ENCODE measurements around the gene USP9X.
"Not testable (repeated sequence)": the region's sequence is repeated elsewhere in the genome, so short reads cannot be mapped to it uniquely, and the experiment has no call there.

USP9X gene

GRCh38 chrX:41085878-41086626 is 807 bp downstream of the USP9X start:
- peak; percentile 42 for DNase-seq

- no peak for DNase-seq
Observed at GRCh38 chrX:41086627-41086932, 1.3 kb downstream of the USP9X start.

DNA sequence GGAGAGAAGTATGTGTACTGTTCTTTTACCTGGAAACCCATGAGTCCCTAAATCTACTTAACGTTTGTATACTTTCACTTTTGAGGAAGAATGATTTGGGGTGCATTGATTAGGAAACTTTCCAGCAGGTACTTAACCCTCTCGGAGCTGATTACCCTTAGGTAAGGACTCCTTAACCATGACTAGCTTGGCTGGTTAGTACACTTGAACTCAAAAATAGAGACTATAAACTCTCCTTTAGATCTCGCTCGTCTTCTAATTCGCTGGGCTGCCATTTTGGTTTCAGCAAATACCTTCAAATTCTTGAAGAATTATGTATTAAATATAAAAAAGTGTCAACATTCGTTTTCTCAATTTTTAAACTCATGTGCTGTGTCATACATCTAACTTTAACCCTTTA is 2.0 kb downstream of the USP9X start:
- no peak for DNase-seq

DNA sequence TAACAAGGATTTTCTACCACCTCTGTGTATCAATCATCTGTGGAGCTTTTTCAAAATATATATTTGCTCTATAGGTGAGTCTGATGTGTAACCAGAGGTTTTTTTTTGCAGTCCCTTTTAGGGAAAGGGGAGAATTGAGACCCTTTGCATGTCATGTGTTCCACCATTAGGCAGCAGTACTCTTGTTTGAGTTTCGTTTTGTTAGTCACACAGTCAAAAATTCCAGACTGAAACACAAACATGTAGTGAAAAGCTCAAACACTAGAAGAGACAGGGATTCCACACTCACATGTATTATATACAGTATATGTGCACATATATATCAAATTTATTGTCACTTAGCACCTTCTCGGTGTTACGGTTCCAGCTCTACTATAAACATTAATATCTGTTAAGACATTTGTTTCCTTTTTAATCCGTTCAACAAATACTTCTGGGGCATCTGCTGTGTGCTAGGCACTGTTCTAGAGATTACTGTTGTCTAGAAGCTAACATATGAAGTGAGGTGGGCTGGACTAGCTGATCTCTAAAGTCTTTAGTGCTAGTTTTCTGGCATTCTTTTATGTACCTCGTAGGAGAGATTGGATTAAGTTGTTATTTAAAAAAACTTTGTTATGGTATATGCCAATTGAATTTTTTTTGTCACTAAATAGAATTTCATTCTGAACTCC is 5.5 kb downstream of the USP9X start:
- no peak for DNase-seq

GRCh38 chrX:41092776-41093175 is 7.5 kb downstream of the USP9X start:
- DNase-seq, result no peak

GRCh38 chrX:41095174-41095573 is 9.9 kb downstream of the USP9X start:
- DNase-seq, result no peak

DNA sequence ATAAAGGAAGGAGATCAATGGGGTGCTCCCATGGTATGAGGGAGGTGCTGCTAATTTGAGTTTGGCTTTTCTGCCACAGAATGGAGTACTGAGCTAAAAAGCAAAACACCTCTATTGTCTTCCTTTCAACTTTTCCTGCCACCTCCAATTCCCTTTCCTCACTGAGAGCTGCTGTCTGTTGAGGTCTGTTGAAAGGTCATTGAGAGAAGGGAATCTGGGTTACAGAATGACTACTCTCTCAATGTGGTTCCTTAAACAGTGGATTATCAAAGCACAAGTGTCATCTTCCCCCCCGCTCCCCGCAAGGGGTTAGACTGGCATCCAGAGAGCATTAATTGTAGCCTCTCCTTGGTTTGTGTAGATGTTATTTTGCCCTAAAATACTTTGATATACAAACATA is 10.7 kb downstream of the USP9X start:
- DNase-seq, result no peak

DNA sequence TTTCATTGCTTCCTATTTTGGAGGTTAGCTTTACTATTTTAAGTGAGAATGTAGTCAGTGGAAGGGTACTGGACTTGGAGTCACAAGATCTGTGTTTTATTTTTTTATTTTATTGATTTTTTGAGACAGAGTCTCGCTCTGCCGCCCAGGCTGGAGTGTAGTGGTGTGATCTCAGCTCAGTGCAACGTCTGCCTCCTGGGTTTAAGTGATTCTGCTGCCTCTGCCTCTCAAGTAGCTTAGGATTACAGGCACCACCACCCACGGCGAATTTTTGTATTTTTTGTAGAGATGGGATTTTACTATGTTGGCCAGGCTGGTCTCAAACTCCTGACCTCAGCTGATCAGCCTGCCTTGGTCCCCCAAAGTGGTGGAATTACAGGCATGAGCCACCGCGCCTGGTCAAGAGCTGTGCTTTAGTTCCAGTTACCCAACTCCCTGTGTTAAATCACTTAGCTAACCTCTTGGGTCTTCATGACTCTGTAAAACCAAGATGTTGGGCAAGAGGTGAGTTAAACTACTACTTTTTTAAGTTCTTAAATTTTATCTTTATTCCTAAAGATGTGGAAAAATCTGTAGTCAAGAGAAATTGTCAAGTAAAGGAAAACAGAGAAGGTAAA is 11.2 kb downstream of the USP9X start:
- no peak for DNase-seq

DNA sequence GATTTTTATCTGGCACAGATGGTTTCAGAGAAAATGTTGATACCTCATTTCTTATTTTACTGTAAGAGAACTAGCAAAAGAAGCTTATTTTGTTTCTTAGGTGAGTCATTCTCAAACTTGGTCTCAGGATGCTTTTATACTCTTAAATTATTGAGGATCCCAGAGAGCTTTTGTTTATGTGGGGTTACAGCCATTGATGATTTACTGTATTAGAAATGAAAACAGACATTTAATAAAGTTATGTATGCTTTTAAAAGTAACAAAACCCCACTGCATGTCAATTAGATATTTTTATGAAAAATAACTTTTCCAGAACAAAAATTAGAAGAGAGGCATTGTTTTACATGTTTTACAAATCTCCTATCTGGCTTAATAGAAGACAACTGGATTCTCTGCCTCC is 12.1 kb downstream of the USP9X start:
- DNase-seq, result no peak

GRCh38 chrX:41100200-41100599 is 15.0 kb downstream of the USP9X start:
- no peak for DNase-seq

GRCh38 chrX:41100819-41101218 is 15.6 kb downstream of the USP9X start:
- DNase-seq, result no peak

- no peak for DNase-seq
Observed at GRCh38 chrX:41105005-41105404, 19.8 kb downstream of the USP9X start.

GRCh38 chrX:41106257-41106656 is 21.0 kb downstream of the USP9X start:
- not testable (repeated sequence) for DNase-seq

- DNase-seq, result no peak
Observed at GRCh38 chrX:41108007-41108406, 22.8 kb downstream of the USP9X start.

- DNase-seq, result no peak
Observed at GRCh38 chrX:41108463-41109205, 23.4 kb downstream of the USP9X start.

GRCh38 chrX:41110801-41111625 is 25.8 kb downstream of the USP9X start:
- no peak for DNase-seq

DNA sequence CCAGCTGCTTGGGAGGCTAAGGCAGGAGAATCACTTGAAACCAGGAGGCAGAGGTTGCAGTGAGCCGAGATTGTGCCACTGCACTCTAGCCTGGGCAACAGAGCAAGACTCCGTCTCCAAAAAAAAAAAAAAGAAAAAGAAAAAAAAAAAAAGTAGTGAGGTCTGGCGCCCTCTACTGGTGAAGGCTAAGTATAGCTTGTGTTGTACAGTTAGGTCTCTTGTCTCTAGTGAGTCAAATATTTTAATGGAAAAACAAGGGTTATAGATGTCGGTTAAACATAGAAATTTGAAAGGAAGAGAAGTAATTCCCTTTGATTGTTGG is 29.8 kb downstream of the USP9X start:
- DNase-seq, result peak; percentile 10

DNA sequence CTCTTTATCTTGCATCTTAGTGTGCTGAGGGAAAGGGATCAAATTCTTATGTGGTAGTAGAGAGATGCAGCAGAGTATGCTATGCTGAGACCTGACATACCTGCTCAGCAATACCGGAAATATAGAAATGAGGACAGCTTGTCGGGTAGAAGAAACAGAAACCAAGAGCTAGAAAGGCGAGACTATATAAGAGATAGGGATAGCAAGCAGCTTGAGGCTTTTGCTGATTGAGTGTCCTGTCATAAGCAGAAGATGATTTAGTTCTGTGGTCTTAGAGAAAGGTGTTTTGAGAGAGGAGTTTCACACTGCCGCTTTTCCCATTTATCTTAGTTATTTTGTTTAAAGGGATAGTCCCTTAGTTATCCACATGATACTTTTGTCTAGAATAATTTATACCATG is 31.7 kb downstream of the USP9X start:
- DNase-seq, result no peak

- DNase-seq, result no peak
Observed at GRCh38 chrX:41118156-41118555, 32.9 kb downstream of the USP9X start.

- DNase-seq, result no peak
Observed at GRCh38 chrX:41119803-41120202, 34.6 kb downstream of the USP9X start.

GRCh38 chrX:41121766-41122165 is 36.5 kb downstream of the USP9X start:
- DNase-seq, result no peak

GRCh38 chrX:41122664-41123257 is 37.5 kb downstream of the USP9X start:
- no peak for DNase-seq

Measured in fibroblast of skin of abdomen (primary cell).